ENCODE results near the gene CACNG5.

The CACNG5 gene

DNA sequence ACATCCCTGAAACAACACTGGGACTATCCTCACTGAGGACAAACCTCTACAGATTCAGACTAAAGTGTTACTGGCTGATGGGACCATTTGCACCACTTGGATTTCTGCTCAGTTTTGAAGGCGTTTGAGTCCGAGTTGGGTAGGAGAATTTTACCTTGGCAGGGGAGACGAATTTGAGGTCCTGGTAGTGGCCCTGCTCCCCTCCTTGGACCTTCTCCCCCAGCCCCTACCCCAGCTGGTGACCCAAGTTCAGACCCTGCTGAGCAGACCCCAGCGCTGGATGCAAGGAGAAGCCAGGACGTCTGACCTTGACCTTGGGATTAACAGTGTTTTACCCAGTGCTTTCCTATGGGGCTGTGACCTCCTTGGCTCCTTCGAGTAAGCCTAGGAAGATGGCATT lies 13.6 kb downstream of the CACNG5 start:
- H3K36me3 Mint-ChIP-seq (ENCODE audit: low read depth): no peaks in the 10 kb centered on the region
- H3K27ac Mint-ChIP-seq: no peak overlapping the region
- H3K9me3 Mint-ChIP-seq: peaks cover 15% of the 10 kb centered on the region
- no peaks in the 10 kb centered on the region for H3K4me1 Mint-ChIP-seq (ENCODE audit: low read depth)
- H3K27me3 Mint-ChIP-seq: peaks cover 10% of the 10 kb centered on the region
- no peak overlapping the region for H3K4me3 Mint-ChIP-seq
- intact Hi-C loops (cut with micrococcal nuclease): no loop called here

DNA sequence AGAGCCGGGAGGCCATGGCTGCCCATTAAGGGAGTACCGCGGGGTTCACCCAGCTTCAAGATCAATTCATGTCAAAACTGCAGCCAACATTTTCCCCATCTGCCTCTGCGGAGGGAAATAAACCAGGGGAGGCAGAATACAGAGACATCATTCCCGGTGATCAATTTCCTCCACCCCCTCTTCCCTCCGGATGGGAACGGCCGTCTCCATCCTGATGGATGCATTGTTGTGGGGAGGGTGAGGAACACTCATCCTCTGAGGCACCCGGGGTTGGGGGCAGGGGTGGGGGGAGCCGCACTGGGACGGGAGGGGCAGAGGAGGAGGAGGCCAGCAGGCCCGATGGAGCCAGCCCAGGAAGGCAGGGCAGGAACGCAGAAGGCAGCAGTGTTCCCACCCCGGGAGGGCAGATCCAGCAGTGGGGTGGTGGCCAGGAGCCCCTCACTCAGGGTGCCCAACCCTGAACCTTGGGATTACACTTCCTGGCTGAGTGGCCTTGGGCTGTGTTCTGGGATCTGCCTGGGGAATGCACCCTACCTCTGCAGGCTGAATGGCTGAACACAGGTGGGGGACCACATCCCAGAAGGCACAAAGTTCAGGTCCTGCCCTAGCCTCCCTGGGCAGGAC lies 14.2 kb downstream of the CACNG5 start:
- Mint-ChIP-seq H3K4me3 (no peak overlapping the region), H3K27me3 (peaks cover 8% of the 10 kb centered on the region), H3K4me1 (ENCODE audit: low read depth) (no peaks in the 10 kb centered on the region), H3K9me3 (peaks cover 15% of the 10 kb centered on the region), H3K36me3 (ENCODE audit: low read depth) (no peaks in the 10 kb centered on the region), H3K27ac (no peak overlapping the region)
- intact Hi-C loops (cut with micrococcal nuclease): no loop called here

GRCh38 chr17:66849851-66850580 lies 15.1 kb downstream of the CACNG5 start:
- no peaks in the 10 kb centered on the region for H3K4me1 Mint-ChIP-seq (ENCODE audit: low read depth)
- peaks cover 24% of the 10 kb centered on the region for H3K9me3 Mint-ChIP-seq
- H3K4me3 Mint-ChIP-seq: no peak overlapping the region
- H3K27ac Mint-ChIP-seq: no peak overlapping the region
- no peaks in the 10 kb centered on the region for H3K36me3 Mint-ChIP-seq (ENCODE audit: low read depth)
- peaks cover 9% of the 10 kb centered on the region for H3K27me3 Mint-ChIP-seq
- intact Hi-C loops (cut with micrococcal nuclease): no loop called here

GRCh38 chr17:66850692-66851091 lies 15.8 kb downstream of the CACNG5 start:
- Mint-ChIP-seq H3K36me3 (ENCODE audit: low read depth) (no peaks in the 10 kb centered on the region), H3K4me1 (ENCODE audit: low read depth) (no peaks in the 10 kb centered on the region), H3K4me3 (no peak overlapping the region), H3K9me3 (peaks cover 30% of the 10 kb centered on the region), H3K27ac (no peak overlapping the region), H3K27me3 (peaks cover 9% of the 10 kb centered on the region)
- intact Hi-C loops (cut with micrococcal nuclease): no loop called here

GRCh38 chr17:66855204-66855603 lies 20.3 kb downstream of the CACNG5 start:
- Mint-ChIP-seq H3K4me3 (no peak overlapping the region), H3K36me3 (ENCODE audit: low read depth) (no peaks in the 10 kb centered on the region), H3K27ac (no peak overlapping the region), H3K27me3 (peaks cover 8% of the 10 kb centered on the region), H3K4me1 (ENCODE audit: low read depth) (no peaks in the 10 kb centered on the region), H3K9me3 (peaks cover 15% of the 10 kb centered on the region)
- intact Hi-C loops (cut with micrococcal nuclease): no loop called here

GRCh38 chr17:66858226-66859083 lies 23.5 kb downstream of the CACNG5 start:
- intact Hi-C loops (cut with micrococcal nuclease): no loop called here
- no peaks in the 10 kb centered on the region for H3K36me3 Mint-ChIP-seq (ENCODE audit: low read depth)
- H3K27me3 Mint-ChIP-seq: peaks cover 13% of the 10 kb centered on the region

GRCh38 chr17:66859353-66859752 lies 24.4 kb downstream of the CACNG5 start:
- intact Hi-C loops (cut with micrococcal nuclease): no loop called here
- no peak overlapping the region for H3K4me3 Mint-ChIP-seq
- H3K36me3 Mint-ChIP-seq (ENCODE audit: low read depth): no peaks in the 10 kb centered on the region
- peaks cover 13% of the 10 kb centered on the region for H3K9me3 Mint-ChIP-seq
- peaks cover 17% of the 10 kb centered on the region for H3K27me3 Mint-ChIP-seq
- H3K4me1 Mint-ChIP-seq (ENCODE audit: low read depth): no peaks in the 10 kb centered on the region
- H3K27ac Mint-ChIP-seq: no peak overlapping the region

More at GRCh38 chr17:66858226-66859083, 23.5 kb downstream of the CACNG5 start:
- H3K4me3 Mint-ChIP-seq: no peak overlapping the region
- no peak overlapping the region for H3K27ac Mint-ChIP-seq
- H3K4me1 Mint-ChIP-seq (ENCODE audit: low read depth): no peaks in the 10 kb centered on the region
- H3K9me3 Mint-ChIP-seq: peaks cover 15% of the 10 kb centered on the region

DNA sequence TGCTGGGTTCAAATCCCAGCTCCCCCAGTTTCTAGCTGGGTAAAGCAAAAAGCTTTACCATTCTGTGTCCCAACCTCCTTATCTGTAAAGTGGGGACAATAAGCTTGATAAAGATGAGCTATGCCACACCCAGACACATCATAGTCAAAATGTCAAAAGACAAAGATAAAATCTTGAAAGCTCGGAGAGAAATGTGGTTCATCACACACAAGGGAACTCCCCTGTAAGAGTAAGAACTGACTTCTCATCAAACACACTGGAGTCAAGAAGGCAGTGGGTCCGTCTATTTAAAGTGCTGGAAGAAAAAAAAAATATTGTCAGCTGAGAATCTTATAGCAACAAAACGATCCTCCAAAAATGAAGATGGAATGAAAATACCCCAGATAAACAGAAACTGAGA lies 25.3 kb downstream of the CACNG5 start:
- H3K4me3 Mint-ChIP-seq: no peak overlapping the region
- no peaks in the 10 kb centered on the region for H3K36me3 Mint-ChIP-seq (ENCODE audit: low read depth)
- H3K27ac Mint-ChIP-seq: no peak overlapping the region
- peaks cover 15% of the 10 kb centered on the region for H3K27me3 Mint-ChIP-seq
- intact Hi-C loops (cut with micrococcal nuclease): no loop called here
- no peaks in the 10 kb centered on the region for H3K4me1 Mint-ChIP-seq (ENCODE audit: low read depth)
- H3K9me3 Mint-ChIP-seq: peaks cover 4% of the 10 kb centered on the region

GRCh38 chr17:66863820-66864219 lies 28.9 kb downstream of the CACNG5 start:
- no peak overlapping the region for H3K27ac Mint-ChIP-seq
- H3K9me3 Mint-ChIP-seq: no peaks in the 10 kb centered on the region
- H3K36me3 Mint-ChIP-seq (ENCODE audit: low read depth): no peaks in the 10 kb centered on the region
- intact Hi-C loops (cut with micrococcal nuclease): no loop called here
- no peak overlapping the region for H3K4me3 Mint-ChIP-seq
- H3K4me1 Mint-ChIP-seq (ENCODE audit: low read depth): no peaks in the 10 kb centered on the region
- peaks cover 15% of the 10 kb centered on the region for H3K27me3 Mint-ChIP-seq

- Mint-ChIP-seq H3K4me1 (ENCODE audit: low read depth) (no peaks in the 10 kb centered on the region), H3K9me3 (no peaks in the 10 kb centered on the region), H3K4me3 (no peak overlapping the region), H3K36me3 (ENCODE audit: low read depth) (no peaks in the 10 kb centered on the region), H3K27ac (no peak overlapping the region), H3K27me3 (peaks cover 16% of the 10 kb centered on the region)
- intact Hi-C loops (cut with micrococcal nuclease): no loop called here
Measured at GRCh38 chr17:66865151-66865550, 30.2 kb downstream of the CACNG5 start.

GRCh38 chr17:66873962-66874361 lies 39.0 kb downstream of the CACNG5 start:
- Mint-ChIP-seq H3K4me3 (no peak overlapping the region), H3K9me3 (peaks cover 5% of the 10 kb centered on the region), H3K27ac (no peak overlapping the region), H3K4me1 (ENCODE audit: low read depth) (no peaks in the 10 kb centered on the region), H3K36me3 (ENCODE audit: low read depth) (no peaks in the 10 kb centered on the region), H3K27me3 (peaks cover 2% of the 10 kb centered on the region)
- intact Hi-C loops (cut with micrococcal nuclease): no loop called here

DNA sequence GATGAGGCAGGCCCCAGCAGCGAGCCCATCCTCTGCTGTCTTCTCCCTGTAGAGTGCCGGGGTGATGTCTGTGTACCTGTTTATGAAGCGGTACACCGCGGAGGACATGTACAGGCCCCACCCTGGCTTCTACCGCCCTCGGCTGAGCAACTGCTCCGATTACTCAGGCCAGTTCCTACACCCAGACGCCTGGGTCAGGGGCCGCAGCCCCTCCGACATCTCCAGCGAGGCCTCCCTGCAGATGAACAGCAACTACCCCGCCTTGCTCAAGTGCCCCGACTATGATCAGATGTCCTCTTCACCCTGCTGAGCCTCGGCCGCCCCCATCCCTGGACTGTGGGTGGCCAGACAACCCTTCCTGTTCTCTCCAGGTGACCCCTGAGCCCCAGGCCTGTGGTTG lies 50.0 kb downstream of the CACNG5 start:
- Mint-ChIP-seq H3K27ac (no peak overlapping the region), H3K27me3 (peaks cover 1% of the 10 kb centered on the region), H3K4me1 (ENCODE audit: low read depth) (no peaks in the 10 kb centered on the region), H3K9me3 (peaks cover 12% of the 10 kb centered on the region), H3K4me3 (no peak overlapping the region), H3K36me3 (ENCODE audit: low read depth) (no peaks in the 10 kb centered on the region)
- intact Hi-C loops (cut with micrococcal nuclease): no loop called here

- Mint-ChIP-seq H3K9me3 (peaks cover 12% of the 10 kb centered on the region), H3K36me3 (ENCODE audit: low read depth) (no peaks in the 10 kb centered on the region), H3K27ac (no peak overlapping the region), H3K4me1 (ENCODE audit: low read depth) (no peaks in the 10 kb centered on the region), H3K4me3 (no peak overlapping the region), H3K27me3 (peaks cover 1% of the 10 kb centered on the region)
- intact Hi-C loops (cut with micrococcal nuclease): no loop called here
Measured at GRCh38 chr17:66885417-66885816, 50.5 kb downstream of the CACNG5 start.

All from dendritic cell treated with granulocyte-macrophage colony-stimulating factor and Interleukin-4, amounts not matched to agents 40 ng/mL and 50 ng/mL, for 4 days (primary cell).